Kidney epithelial cell (primary cell): ENCODE measurements around the gene CACNA1S. TPM values are rescaled to one million over a fixed set of nuclear protein-coding genes. Genes with fewer than 3 reads are reported as not detected.

Experiments
- DNase-seq: peaks from one replicate; pipeline ENCODE4 v3.0.0-alpha.2; 2010; ENCODE audit warnings: low read depth
- H3K27me3 ChIP-seq: 2 replicates; pipeline ENCODE4 v1.6.0; 2011; ENCODE audit warnings: low read length; ENCODE audit not compliant: control insufficient read depth, insufficient read depth
- H3K36me3 ChIP-seq: 2 replicates; pipeline ENCODE4 v1.5.1; 2011; ENCODE audit warnings: low read length; ENCODE audit not compliant: control insufficient read depth, insufficient read depth
- H3K4me3 ChIP-seq: 2 replicates; pipeline ENCODE4 v1.5.1; 2011; ENCODE audit warnings: low read depth, mild to moderate bottlenecking, control low read depth, low read length
- CTCF ChIP-seq: IDR thresholded peaks from 2 replicates; pipeline ENCODE4 v1.5.1; 2011; ENCODE audit warnings: mild to moderate bottlenecking, moderate library complexity, low read length, control low read depth, inconsistent platforms; ENCODE audit not compliant: insufficient read depth, poor library complexity, severe bottlenecking
- total RNA-seq: library from RNA; depleted of rRNA; stranded (reverse); fragments of >200 nt; gene quantifications from 2 replicates; pipeline ENCODE4 v1.2.3, GENCODE V29; 2015

The CACNA1S gene
- total RNA-seq, 1 donor from 2014 or later, result not detected

GRCh38 chr1:201015551-201016091 is 96.6 kb downstream of the CACNA1S start:
- no peak for DNase-seq

GRCh38 chr1:201014816-201015200 is 97.4 kb downstream of the CACNA1S start:
- Histone ChIP-seq H3K4me3 (no peak overlapping the region), H3K27me3 (no peaks in the 10 kb centered on the region), H3K36me3 (no peaks in the 10 kb centered on the region)
- no peak for DNase-seq
- TF ChIP-seq CTCF, result no peak

More at GRCh38 chr1:201015551-201016091, 96.6 kb downstream of the CACNA1S start:
- no peak for TF ChIP-seq CTCF
- H3K36me3 ChIP-seq, result no peaks in the 10 kb centered on the region
- no peak overlapping the region for H3K4me3 ChIP-seq
- H3K27me3 ChIP-seq, result no peaks in the 10 kb centered on the region

GRCh38 chr1:201013991-201014815 is 98.0 kb downstream of the CACNA1S start:
- no peak for DNase-seq
- no peaks in the 10 kb centered on the region for H3K27me3 ChIP-seq
- TF ChIP-seq CTCF, result no peak
- H3K36me3 ChIP-seq, result no peaks in the 10 kb centered on the region
- no peak overlapping the region for H3K4me3 ChIP-seq

GRCh38 chr1:201013031-201013485 is 99.2 kb downstream of the CACNA1S start:
- Histone ChIP-seq H3K27me3 (no peaks in the 10 kb centered on the region), H3K36me3 (no peaks in the 10 kb centered on the region), H3K4me3 (no peak overlapping the region)
- DNase-seq, result no peak
- TF ChIP-seq CTCF, result no peak

GRCh38 chr1:201011616-201012015 is 100.6 kb downstream of the CACNA1S start:
- Histone ChIP-seq H3K36me3 (no peaks in the 10 kb centered on the region), H3K4me3 (no peak overlapping the region), H3K27me3 (no peaks in the 10 kb centered on the region)
- no peak for TF ChIP-seq CTCF
- no peak for DNase-seq
